ENCODE results near the gene MLLT3. TPM values are rescaled to one million over a fixed set of nuclear protein-coding genes. Genes with fewer than 3 reads are reported as not detected.

MLLT3 gene
- total and polyA plus RNA-seq, 2 of the 13 experiments (the other 11 are each of a cell fraction or from before 2014, with no cell fraction given), result 12.3 to 12.6 TPM

DNA sequence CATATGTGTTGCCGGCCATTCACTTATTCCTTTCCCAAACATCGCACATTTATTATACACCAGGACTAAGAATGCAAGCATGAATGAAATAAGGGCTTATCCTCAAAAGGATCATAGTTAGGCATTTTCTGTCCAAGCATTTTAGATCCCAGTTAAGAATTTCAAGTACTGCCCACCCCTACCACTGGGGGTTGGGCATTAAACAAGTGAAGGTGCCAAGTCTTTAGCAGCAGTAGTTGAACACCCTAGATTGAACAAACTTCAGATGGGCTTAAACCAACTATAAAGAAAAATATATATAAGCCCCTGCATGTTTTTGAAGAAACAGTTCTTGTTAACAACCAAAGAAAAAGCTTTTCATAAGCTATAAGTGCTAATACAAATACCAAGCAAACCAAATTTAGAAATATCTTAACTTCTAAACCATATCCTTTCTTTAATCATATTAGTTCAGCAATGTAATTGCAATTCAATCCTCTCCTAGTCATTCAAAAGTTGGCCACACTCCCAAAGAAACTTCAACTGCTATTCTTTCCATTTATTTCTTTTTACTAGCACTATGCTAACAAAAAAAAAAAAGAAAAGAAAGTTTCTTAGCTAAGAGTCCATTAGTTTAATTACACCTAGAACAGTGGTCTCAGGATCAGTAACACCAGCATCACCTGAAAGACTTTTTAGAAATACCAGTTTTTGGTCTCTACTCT is 149.8 kb downstream of the MLLT3 start (continued):
- TF ChIP-seq, protein P1, sequence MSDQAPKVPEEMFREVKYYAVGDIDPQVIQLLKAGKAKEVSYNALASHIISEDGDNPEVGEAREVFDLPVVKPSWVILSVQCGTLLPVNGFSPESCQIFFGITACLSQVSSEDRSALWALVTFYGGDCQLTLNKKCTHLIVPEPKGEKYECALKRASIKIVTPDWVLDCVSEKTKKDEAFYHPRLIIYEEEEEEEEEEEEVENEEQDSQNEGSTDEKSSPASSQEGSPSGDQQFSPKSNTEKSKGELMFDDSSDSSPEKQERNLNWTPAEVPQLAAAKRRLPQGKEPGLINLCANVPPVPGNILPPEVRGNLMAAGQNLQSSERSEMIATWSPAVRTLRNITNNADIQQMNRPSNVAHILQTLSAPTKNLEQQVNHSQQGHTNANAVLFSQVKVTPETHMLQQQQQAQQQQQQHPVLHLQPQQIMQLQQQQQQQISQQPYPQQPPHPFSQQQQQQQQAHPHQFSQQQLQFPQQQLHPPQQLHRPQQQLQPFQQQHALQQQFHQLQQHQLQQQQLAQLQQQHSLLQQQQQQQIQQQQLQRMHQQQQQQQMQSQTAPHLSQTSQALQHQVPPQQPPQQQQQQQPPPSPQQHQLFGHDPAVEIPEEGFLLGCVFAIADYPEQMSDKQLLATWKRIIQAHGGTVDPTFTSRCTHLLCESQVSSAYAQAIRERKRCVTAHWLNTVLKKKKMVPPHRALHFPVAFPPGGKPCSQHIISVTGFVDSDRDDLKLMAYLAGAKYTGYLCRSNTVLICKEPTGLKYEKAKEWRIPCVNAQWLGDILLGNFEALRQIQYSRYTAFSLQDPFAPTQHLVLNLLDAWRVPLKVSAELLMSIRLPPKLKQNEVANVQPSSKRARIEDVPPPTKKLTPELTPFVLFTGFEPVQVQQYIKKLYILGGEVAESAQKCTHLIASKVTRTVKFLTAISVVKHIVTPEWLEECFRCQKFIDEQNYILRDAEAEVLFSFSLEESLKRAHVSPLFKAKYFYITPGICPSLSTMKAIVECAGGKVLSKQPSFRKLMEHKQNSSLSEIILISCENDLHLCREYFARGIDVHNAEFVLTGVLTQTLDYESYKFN (CRISPR knock-in tag; conservative IDR thresholded peaks at IDR 0.05), result no peak

DNA sequence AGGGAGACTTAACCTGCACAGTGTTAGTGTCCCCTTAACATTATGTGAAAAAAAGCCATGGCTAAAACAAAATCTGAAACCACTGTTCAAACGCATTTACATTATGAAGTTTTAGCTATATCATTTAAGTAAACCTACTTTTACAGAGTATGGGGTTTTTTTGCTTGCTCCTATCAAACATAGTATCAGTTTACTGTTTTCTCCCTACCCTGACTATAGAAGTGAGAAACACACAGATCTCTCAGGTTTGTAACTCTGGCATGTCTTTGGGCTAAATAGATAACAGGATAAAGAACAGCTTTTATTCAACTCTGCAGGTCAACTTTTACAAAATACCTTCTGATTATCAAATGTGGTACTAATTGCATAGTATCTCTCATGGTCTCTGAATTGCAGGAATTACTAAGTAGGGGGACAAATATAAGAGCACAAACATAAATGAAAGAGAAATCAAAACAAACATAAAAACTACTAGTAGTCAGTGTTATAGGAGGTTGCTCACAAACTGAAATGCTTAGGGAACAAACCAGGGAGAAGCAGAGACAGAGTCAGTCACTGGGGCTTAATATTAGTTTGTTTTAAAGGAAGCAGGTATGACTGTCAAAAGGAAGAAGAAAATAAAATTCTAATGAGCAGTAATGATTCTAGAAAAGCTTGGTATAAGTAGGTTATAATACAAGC is 155.8 kb downstream of the MLLT3 start:
- H4K20me1 ChIP-seq (ENCODE audit: insufficient read depth, low read length), result no peaks in the 10 kb centered on the region
- no peak overlapping the region for H3K4me2 ChIP-seq (ENCODE audit: low read depth, low read length)
- ATAC-seq (no peak), FAIRE-seq (no peak), DNase-seq (ENCODE audit: low spot score) (no peak)
- POLR2A ChIA-PET, result no interaction called here
- CTCF ChIA-PET (ENCODE audit: low intra/inter-chr PET ratio, low total read pairs), result no interaction called here
- TF ChIP-seq CREB1 (IDR thresholded peaks at IDR 0.05), result no peak
- TF ChIP-seq CREB1 (CRISPR knock-in tag; IDR thresholded peaks at IDR 0.05), result no peak
- no peak for TF ChIP-seq ZNF180 (CRISPR knock-in tag; IDR thresholded peaks at IDR 0.05; ENCODE audit: borderline replicate concordance, low read depth)
- no peaks in the 10 kb centered on the region for H3K79me2 ChIP-seq (ENCODE audit: insufficient read depth, low read length)
- H3K27me3 ChIP-seq (ENCODE audit: control insufficient read depth in 1 of 2, insufficient read depth in 2 of 2, low read length in 2 of 2), result no peaks in the 10 kb centered on the region
- H3K36me3 ChIP-seq (replicated peaks in 1 of 2; ENCODE audit: control insufficient read depth in 1 of 2, insufficient read depth in 2 of 2, low read length in 2 of 2), result no peaks in the 10 kb centered on the region
- intact Hi-C loops (cut with micrococcal nuclease; ENCODE audit: unreplicated experiment), result no loop called here
- no peak overlapping the region for H2AFZ ChIP-seq (ENCODE audit: low read length)
- H3K9me3 ChIP-seq (ENCODE audit: low read length), result no peaks in the 10 kb centered on the region
- H3K4me3 ChIP-seq (replicated peaks in 1 of 3; ENCODE audit: insufficient read depth in 1 of 3, low read depth in 2 of 3, low read length in 3 of 3), result no peak overlapping the region
- no peaks in the 10 kb centered on the region for H3K4me1 ChIP-seq (ENCODE audit: insufficient read depth, low read length)
- in situ Hi-C loops (cut with HindIII; ENCODE audit: extremely low pct_ligation_motif_present, low pct_unique_long_range_greater_than_20kb), result no loop called here
- H3K9ac ChIP-seq (ENCODE audit: insufficient read depth, low read depth, low read length), result no peak overlapping the region
- 41% methylated on average over 1 of the region's 1 CpG for WGBS (ENCODE audit: low lambda C conversion rate)
- no TSS peak for BruUV-seq (replicated peaks)
- H3K27ac ChIP-seq (ENCODE audit: extremely low read length, insufficient read depth, low read length), result no peak overlapping the region

All from HepG2 (cell line).